B cell (primary cell): ENCODE measurements around the gene RNF213. TPM values are rescaled to one million over a fixed set of nuclear protein-coding genes. Genes with fewer than 3 reads are reported as not detected.
A peak's percentile ranks its signal among the peaks of the same experiment; 100 is the strongest.

Experiments used
- ATAC-seq: fragments of 200-7000 bp; cut with Tn5 transposase; one replicate; pipeline ENCODE4 v1.10.0; 2021; ENCODE audit warnings: low read depth, mild to moderate bottlenecking, moderate number of reproducible peaks, moderate library complexity
- CTCF ChIA-PET: fragments of 350-600 bp; sonication (Branson Sonifier 250); formaldehyde crosslinking; loops from one replicate; lab custom pipeline; 2021; ENCODE audit warnings: antibody characterized with exemption, inconsistent platforms; lab: Charles Lee
- POLR2A ChIA-PET: fragments of 350-600 bp; sonication (Branson Sonifier 250); formaldehyde crosslinking; loops from one replicate; lab custom pipeline; 2021; ENCODE audit warnings: antibody characterized with exemption; lab: Charles Lee
- DNase-seq: peaks from one replicate; pipeline ENCODE4 v3.0.0; 2013
- H2AFZ ChIP-seq: 2 replicates; pipeline ENCODE4 v1.6.1; 2012; ENCODE audit warnings: mild to moderate bottlenecking, low read depth, low read length; ENCODE audit not compliant: insufficient read depth, poor library complexity, severe bottlenecking
- H3K27ac ChIP-seq, 2 donors: 1 replicate in 1 of 2; 2 replicates in 1 of 2; pipeline ENCODE4 v1.5.1; 2012 to 2013; ENCODE audit warnings: low read length in 2 of 2, mild to moderate bottlenecking in 2 of 2, moderate library complexity in 1 of 2
- H3K27me3 ChIP-seq, 4 experiments: fragments of 200-600 bp in 1 of 4; sonication (generic) in 1 of 4; replicated peaks in 1 of 4; 1 replicate in 2 of 4; 2 replicates in 2 of 4; pipeline versions ENCODE4 v1.6.1 to v1.7.0; 2013 to 2016; ENCODE audit warnings: low read length in 3 of 4, mild to moderate bottlenecking in 2 of 4, mixed read lengths in 1 of 4, moderate library complexity in 1 of 4; ENCODE audit not compliant: insufficient read depth in 4 of 4, control insufficient read depth in 3 of 4; ENCODE audit errors: control extremely low read depth in 1 of 4
- H3K36me3 ChIP-seq, 2 experiments: replicated peaks in 1 of 2; 1 replicate in 1 of 2; 2 replicates in 1 of 2; pipeline versions ENCODE4 v1.6.1 to v1.7.1; 2013; ENCODE audit warnings: low read length in 1 of 2; ENCODE audit not compliant: insufficient read depth in 2 of 2, control insufficient read depth in 1 of 2; ENCODE audit errors: control extremely low read depth in 1 of 2, extremely low read depth in 1 of 2
- H3K4me1 ChIP-seq, 2 donors: fragments of 200-600 bp in 1 of 2; sonication (generic) in 1 of 2; 1 replicate in 1 of 2; 2 replicates in 1 of 2; pipeline versions ENCODE4 v1.5.1 to v1.6.1; 2013 to 2017; ENCODE audit warnings: low read length in 2 of 2; ENCODE audit not compliant: control insufficient read depth in 2 of 2, insufficient read depth in 2 of 2
- H3K4me2 ChIP-seq: replicated peaks from 2 replicates; pipeline ENCODE3; 2012; ENCODE audit warnings: mild to moderate bottlenecking, low read depth, low read length; ENCODE audit not compliant: poor library complexity, severe bottlenecking
- H3K4me3 ChIP-seq, 5 experiments: fragments of 200-600 bp in 1 of 5; sonication (generic) in 1 of 5; 1 replicate in 3 of 5; 2 replicates in 2 of 5; pipeline versions ENCODE4 v1.5.1 to v1.7.0; 2011 to 2016; ENCODE audit warnings: low read length in 4 of 5, mild to moderate bottlenecking in 4 of 5, low read depth in 2 of 5, control low read depth in 1 of 5, moderate library complexity in 1 of 5; ENCODE audit not compliant: insufficient read depth in 1 of 5; ENCODE audit errors: control extremely low read depth in 1 of 5, extremely low read depth in 1 of 5
- H3K79me2 ChIP-seq: fragments of 200-600 bp; sonication (generic); one replicate; pipeline ENCODE4 v1.6.0; 2016; ENCODE audit warnings: low read length; ENCODE audit not compliant: control insufficient read depth, insufficient read depth
- H3K9ac ChIP-seq: fragments of 200-600 bp; sonication (generic); 2 replicates; pipeline ENCODE4 v1.6.1; 2017; ENCODE audit warnings: mild to moderate bottlenecking, low read length, moderate library complexity
- H3K9me3 ChIP-seq, 3 donors: one replicate each; pipeline versions ENCODE4 v1.6.1 to v1.7.1; 2013; ENCODE audit warnings: low read length in 2 of 3; ENCODE audit not compliant: control insufficient read depth in 2 of 3, insufficient read depth in 1 of 3; ENCODE audit errors: control extremely low read depth in 1 of 3
- H4K20me1 ChIP-seq: 2 replicates; pipeline ENCODE4 v1.6.0; 2012; ENCODE audit warnings: mild to moderate bottlenecking, low read length; ENCODE audit not compliant: insufficient read depth, control insufficient read depth, poor library complexity, severe bottlenecking
- H3K27ac Mint-ChIP-seq: one replicate; pipeline ENCODE4 v1.8.0; 2021; ENCODE audit warnings: mixed read lengths
- H3K27me3 Mint-ChIP-seq: one replicate; pipeline ENCODE4 v1.8.0; 2021; ENCODE audit warnings: mixed read lengths
- H3K4me1 Mint-ChIP-seq: one replicate; pipeline ENCODE4 v1.8.0; 2021; ENCODE audit warnings: mixed read lengths
- H3K4me3 Mint-ChIP-seq: one replicate; pipeline ENCODE4 v1.8.0; 2021; ENCODE audit warnings: mixed read lengths
- H3K9me3 Mint-ChIP-seq: one replicate; pipeline ENCODE4 v1.8.0; 2022; ENCODE audit warnings: mixed read lengths; ENCODE audit not compliant: insufficient read depth
- EZH2 ChIP-seq: IDR thresholded peaks from 2 replicates; pipeline ENCODE4 v1.6.1; 2012; ENCODE audit warnings: borderline replicate concordance, low read depth, mild to moderate bottlenecking, moderate library complexity, low read length; ENCODE audit not compliant: insufficient read depth, poor library complexity, severe bottlenecking
- WGBS: methylation state at CpG from one replicate; pipeline ENCODE4 v1.1.5; 2013; ENCODE audit warnings: missing lambda C conversion rate; ENCODE audit not compliant: insufficient coverage; 5-methylcytosine and 5-hydroxymethylcytosine counted together
- intact Hi-C: fragments of 100-400 bp; cut with micrococcal nuclease; formaldehyde crosslinking; loops from one replicate; pipeline ENCODE4 v1.10.0; 2022
- polyA plus RNA-seq: library from polyadenylated mRNA; depleted of rRNA; stranded (reverse); fragments of >200 nt; gene quantifications from 2 replicates; pipeline ENCODE4 v1.2.3, GENCODE V29; 2012
- total RNA-seq, 2 donors: library from RNA; stranded (reverse); fragments of 120-200 nt in 1 of 2; gene quantifications; 1 replicate in 1 of 2; 2 replicates in 1 of 2; pipeline versions ENCODE4 v1.2.3 to v1.2.4, GENCODE V29; 2013 to 2022
- TF ChIP-seq, protein P1 (sequence below): fragments of 200-600 bp; IDR thresholded peaks from one replicate; pipeline ENCODE4 v1.8.0; 2022; ENCODE audit warnings: antibody characterized with exemption, mild to moderate bottlenecking

The RNF213 gene
- total and polyA plus RNA-seq, 2 donors (not counting 1 experiment from before 2014, with no cell fraction given): 121 to 287 TPM

GRCh38 chr17:80272366-80272765, 11.7 kb downstream of the RNF213 start:
- TF ChIP-seq, protein P1, sequence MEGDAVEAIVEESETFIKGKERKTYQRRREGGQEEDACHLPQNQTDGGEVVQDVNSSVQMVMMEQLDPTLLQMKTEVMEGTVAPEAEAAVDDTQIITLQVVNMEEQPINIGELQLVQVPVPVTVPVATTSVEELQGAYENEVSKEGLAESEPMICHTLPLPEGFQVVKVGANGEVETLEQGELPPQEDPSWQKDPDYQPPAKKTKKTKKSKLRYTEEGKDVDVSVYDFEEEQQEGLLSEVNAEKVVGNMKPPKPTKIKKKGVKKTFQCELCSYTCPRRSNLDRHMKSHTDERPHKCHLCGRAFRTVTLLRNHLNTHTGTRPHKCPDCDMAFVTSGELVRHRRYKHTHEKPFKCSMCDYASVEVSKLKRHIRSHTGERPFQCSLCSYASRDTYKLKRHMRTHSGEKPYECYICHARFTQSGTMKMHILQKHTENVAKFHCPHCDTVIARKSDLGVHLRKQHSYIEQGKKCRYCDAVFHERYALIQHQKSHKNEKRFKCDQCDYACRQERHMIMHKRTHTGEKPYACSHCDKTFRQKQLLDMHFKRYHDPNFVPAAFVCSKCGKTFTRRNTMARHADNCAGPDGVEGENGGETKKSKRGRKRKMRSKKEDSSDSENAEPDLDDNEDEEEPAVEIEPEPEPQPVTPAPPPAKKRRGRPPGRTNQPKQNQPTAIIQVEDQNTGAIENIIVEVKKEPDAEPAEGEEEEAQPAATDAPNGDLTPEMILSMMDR: no peak
- TF ChIP-seq EZH2: no peak
- Histone ChIP-seq H3K9me3 (no peaks in the 10 kb centered on the region), H3K4me1 (peaks cover 0 to 5% of the 10 kb centered on the region in 2 donors), H3K4me3 (no peak overlapping the region), H3K4me2 (no peak overlapping the region), H4K20me1 (peaks cover 89% of the 10 kb centered on the region), H3K79me2 (peaks cover 91% of the 10 kb centered on the region), H3K27ac (no peak overlapping the region), H2AFZ (no peak overlapping the region), H3K36me3 (peaks cover 1 to 66% of the 10 kb centered on the region in 2 experiments), H3K27me3 (no peaks in the 10 kb centered on the region), H3K9ac (no peak overlapping the region)
- Mint-ChIP-seq H3K27me3 (no peaks in the 10 kb centered on the region), H3K4me1 (peaks cover 18% of the 10 kb centered on the region), H3K27ac (no peak overlapping the region), H3K4me3 (no peak overlapping the region), H3K9me3 (no peaks in the 10 kb centered on the region)
- POLR2A ChIA-PET: no interaction called here
- ATAC-seq (no peak), DNase-seq (no peak)
- CTCF ChIA-PET: no interaction called here
- intact Hi-C loops: no loop called here
- 89% methylated on average over 9 of the region's 10 CpGs for WGBS

- CTCF ChIA-PET: no interaction called here
- Mint-ChIP-seq H3K4me1 (peaks cover 16% of the 10 kb centered on the region), H3K27me3 (no peaks in the 10 kb centered on the region), H3K27ac (peak overlapping the region; percentile 67), H3K9me3 (no peaks in the 10 kb centered on the region), H3K4me3 (no peak overlapping the region)
- POLR2A ChIA-PET: no interaction called here
- peaks cover 89% of the 10 kb centered on the region for H4K20me1 ChIP-seq
- H3K4me3 ChIP-seq: no peak overlapping the region
- H3K9ac ChIP-seq: no peak overlapping the region
- 95% methylated on average over 8 of the region's 9 CpGs for WGBS
- intact Hi-C loops: no loop called here
- no peak overlapping the region for H2AFZ ChIP-seq
- H3K27me3 ChIP-seq: no peaks in the 10 kb centered on the region
- H3K27ac ChIP-seq: no peak overlapping the region
- no peak for ATAC-seq
- TF ChIP-seq, protein P1: no peak
- TF ChIP-seq EZH2: no peak
- DNase-seq: no peak
- no peaks in the 10 kb centered on the region for H3K9me3 ChIP-seq
- H3K4me1 ChIP-seq: peaks cover 0 to 5% of the 10 kb centered on the region in 2 donors
- H3K36me3 ChIP-seq: peaks cover 0 to 62% of the 10 kb centered on the region in 2 experiments
- peaks cover 89% of the 10 kb centered on the region for H3K79me2 ChIP-seq
- no peak overlapping the region for H3K4me2 ChIP-seq
Measured at GRCh38 chr17:80274331-80274730, 13.7 kb downstream of the RNF213 start.
